GM18498 (cell line): ENCODE data around the gene KCNAB1.

Source experiments
- ATAC-seq: cut with Tn5 transposase; IDR thresholded peaks from one replicate; pipeline ENCODE4 v1.9.1; 2021; ENCODE audit warnings: mild to moderate bottlenecking, moderate library complexity; ENCODE audit not compliant: unreplicated experiment

The KCNAB1 gene

GRCh38 chr3:156483426-156483825 lies 363.0 kb downstream of the KCNAB1 start:
- peak; percentile 78 for ATAC-seq

- ATAC-seq = peak; percentile 86
Measured at GRCh38 chr3:156483961-156484787, 363.8 kb downstream of the KCNAB1 start.

GRCh38 chr3:156488767-156489166 lies 368.4 kb downstream of the KCNAB1 start:
- ATAC-seq = no peak

- peak; percentile 44 for ATAC-seq
Measured at GRCh38 chr3:156489462-156489911, 369.1 kb downstream of the KCNAB1 start.

GRCh38 chr3:156491192-156491591 lies 370.8 kb downstream of the KCNAB1 start:
- ATAC-seq = no peak

GRCh38 chr3:156492801-156493261 lies 372.5 kb downstream of the KCNAB1 start:
- ATAC-seq = no peak

GRCh38 chr3:156493887-156494286 lies 373.5 kb downstream of the KCNAB1 start:
- peak; percentile 44 for ATAC-seq

- ATAC-seq = no peak
Measured at GRCh38 chr3:156495816-156496215, 375.4 kb downstream of the KCNAB1 start.

- ATAC-seq = no peak
Measured at GRCh38 chr3:156497326-156497725, 376.9 kb downstream of the KCNAB1 start.

GRCh38 chr3:156498307-156498706 lies 377.9 kb downstream of the KCNAB1 start:
- ATAC-seq = no peak

- no peak for ATAC-seq
Measured at GRCh38 chr3:156507285-156507684, 386.9 kb downstream of the KCNAB1 start.

GRCh38 chr3:156509189-156510174 lies 389.1 kb downstream of the KCNAB1 start:
- ATAC-seq = peak; percentile 76

- no peak for ATAC-seq
Measured at GRCh38 chr3:156511987-156512677, 391.8 kb downstream of the KCNAB1 start.

GRCh38 chr3:156513619-156514018 lies 393.2 kb downstream of the KCNAB1 start:
- no peak for ATAC-seq

GRCh38 chr3:156516284-156516683 lies 395.9 kb downstream of the KCNAB1 start:
- ATAC-seq = no peak

- ATAC-seq = no peak
Measured at GRCh38 chr3:156516961-156517360, 396.6 kb downstream of the KCNAB1 start.

GRCh38 chr3:156518726-156519125 lies 398.3 kb downstream of the KCNAB1 start:
- no peak for ATAC-seq

GRCh38 chr3:156519758-156520162 lies 399.4 kb downstream of the KCNAB1 start:
- ATAC-seq = peak; percentile 71

- ATAC-seq = no peak
Measured at GRCh38 chr3:156522673-156523072, 402.3 kb downstream of the KCNAB1 start.

- no peak for ATAC-seq
Measured at GRCh38 chr3:156525808-156526207, 405.4 kb downstream of the KCNAB1 start.

- no peak for ATAC-seq
Measured at GRCh38 chr3:156527060-156527459, 406.7 kb downstream of the KCNAB1 start.
